Thoracic aorta (tissue), 2 donors: ENCODE measurements around the gene BAMBI. TPM values are rescaled to one million over a fixed set of nuclear protein-coding genes. Genes with fewer than 3 reads are reported as not detected.

ENCODE experiments used
- ATAC-seq: fragments of 150-250 bp; one replicate; pipeline ENCODE4 v1.8.0; 2017; ENCODE audit warnings: low read depth; ENCODE audit not compliant: insufficient number of reproducible peaks, low FRiP score
- DNase-seq: peaks from one replicate; pipeline ENCODE4 v3.0.0-alpha.2; 2020; ENCODE audit warnings: low spot score
- H3K27ac ChIP-seq, 2 donors: fragments of 200-600 bp; sonication (generic); 1 replicate in 1 of 2; 2 replicates in 1 of 2; pipeline ENCODE4 v1.5.1; 2016; ENCODE audit warnings: mild to moderate bottlenecking in 2 of 2, moderate library complexity in 2 of 2
- H3K27me3 ChIP-seq: fragments of 200-600 bp; sonication (generic); replicated peaks from 2 replicates; pipeline ENCODE4 v1.6.0; 2016; ENCODE audit warnings: mild to moderate bottlenecking; ENCODE audit not compliant: insufficient read depth
- H3K36me3 ChIP-seq: fragments of 200-600 bp; sonication (generic); one replicate; pipeline ENCODE4 v1.5.1; 2016
- H3K4me1 ChIP-seq, 2 donors: fragments of 200-600 bp; sonication (generic); 1 replicate in 1 of 2; 2 replicates in 1 of 2; pipeline versions ENCODE4 v1.5.1 to v1.6.0; 2016; ENCODE audit warnings: low read depth in 2 of 2, mild to moderate bottlenecking in 1 of 2; ENCODE audit not compliant: control insufficient read depth in 1 of 2
- H3K4me3 ChIP-seq: fragments of 200-600 bp; sonication (generic); 2 replicates; pipeline ENCODE4 v1.5.1; 2016; ENCODE audit warnings: mild to moderate bottlenecking
- H3K9me3 ChIP-seq: fragments of 200-600 bp; sonication (generic); 2 replicates; pipeline ENCODE4 v1.5.1; 2016
- CTCF ChIP-seq: fragments of 200-600 bp; sonication (generic); IDR thresholded peaks from one replicate; pipeline ENCODE4 v1.5.1; 2019; ENCODE audit warnings: antibody characterized with exemption
- total RNA-seq, 2 donors: library from RNA; depleted of rRNA; stranded (reverse); fragments of >200 nt; gene quantifications; one replicate each; pipeline versions ENCODE4 v1.1.0 to v1.2.3, GENCODE V29; 2016

The BAMBI gene
- total RNA-seq, 2 donors from 2014 or later = 14.9 to 24.8 TPM

- Histone ChIP-seq H3K4me3 (no peak overlapping the region), H3K4me1 (peaks cover 5 to 15% of the 10 kb centered on the region in 2 donors), H3K9me3 (no peaks in the 10 kb centered on the region), H3K36me3 (no peaks in the 10 kb centered on the region), H3K27me3 (no peaks in the 10 kb centered on the region), H3K27ac (no peak overlapping the region)
- no peak for TF ChIP-seq CTCF
- DNase-seq (no peak), ATAC-seq (no peak)
These were observed 14.7 kb downstream of the BAMBI start for GRCh38 chr10:28692050-28692449.

GRCh38 chr10:28694530-28694929 lies 17.2 kb downstream of the BAMBI start:
- TF ChIP-seq CTCF = no peak
- Histone ChIP-seq H3K4me3 (no peak overlapping the region), H3K27ac (no peak overlapping the region), H3K9me3 (no peaks in the 10 kb centered on the region), H3K27me3 (no peaks in the 10 kb centered on the region), H3K36me3 (no peaks in the 10 kb centered on the region), H3K4me1 (no peaks in the 10 kb centered on the region)
- no peak for DNase-seq
- no peak for ATAC-seq

- Histone ChIP-seq H3K27me3 (no peaks in the 10 kb centered on the region), H3K9me3 (no peaks in the 10 kb centered on the region)
- no peak for ATAC-seq
These were observed 20.8 kb downstream of the BAMBI start for GRCh38 chr10:28698075-28698474.

GRCh38 chr10:28704464-28705161 lies 27.3 kb downstream of the BAMBI start:
- DNase-seq (no peak), ATAC-seq (no peak)
- H3K4me3 ChIP-seq = no peak overlapping the region
- H3K36me3 ChIP-seq = no peaks in the 10 kb centered on the region
- H3K4me1 ChIP-seq = peaks cover 3 to 13% of the 10 kb centered on the region in 2 donors
- H3K27me3 ChIP-seq = no peaks in the 10 kb centered on the region
- no peak overlapping the region for H3K27ac ChIP-seq
- no peak for TF ChIP-seq CTCF
- no peaks in the 10 kb centered on the region for H3K9me3 ChIP-seq

More at GRCh38 chr10:28698075-28698474, 20.8 kb downstream of the BAMBI start:
- no peak for TF ChIP-seq CTCF
- H3K4me1 ChIP-seq = no peaks in the 10 kb centered on the region
- H3K4me3 ChIP-seq = no peak overlapping the region
- no peaks in the 10 kb centered on the region for H3K36me3 ChIP-seq
- no peak overlapping the region for H3K27ac ChIP-seq
- DNase-seq = no peak

- DNase-seq (no peak), ATAC-seq (no peak)
- Histone ChIP-seq H3K27me3 (no peaks in the 10 kb centered on the region), H3K4me3 (no peak overlapping the region), H3K4me1 (peaks cover 5 to 18% of the 10 kb centered on the region in 2 donors), H3K27ac (no peak overlapping the region), H3K36me3 (no peaks in the 10 kb centered on the region), H3K9me3 (no peaks in the 10 kb centered on the region)
- no peak for TF ChIP-seq CTCF
These were observed 28.2 kb downstream of the BAMBI start for GRCh38 chr10:28705472-28705871.
